HG02840 (cell line): ENCODE results near the gene PSEN2.

Experiments used
- ATAC-seq: cut with Tn5 transposase; IDR thresholded peaks from one replicate; pipeline ENCODE4 v1.9.1; 2021; ENCODE audit warnings: mild to moderate bottlenecking, moderate library complexity, moderate number of reproducible peaks; ENCODE audit not compliant: unreplicated experiment, low FRiP score

Gene PSEN2

DNA sequence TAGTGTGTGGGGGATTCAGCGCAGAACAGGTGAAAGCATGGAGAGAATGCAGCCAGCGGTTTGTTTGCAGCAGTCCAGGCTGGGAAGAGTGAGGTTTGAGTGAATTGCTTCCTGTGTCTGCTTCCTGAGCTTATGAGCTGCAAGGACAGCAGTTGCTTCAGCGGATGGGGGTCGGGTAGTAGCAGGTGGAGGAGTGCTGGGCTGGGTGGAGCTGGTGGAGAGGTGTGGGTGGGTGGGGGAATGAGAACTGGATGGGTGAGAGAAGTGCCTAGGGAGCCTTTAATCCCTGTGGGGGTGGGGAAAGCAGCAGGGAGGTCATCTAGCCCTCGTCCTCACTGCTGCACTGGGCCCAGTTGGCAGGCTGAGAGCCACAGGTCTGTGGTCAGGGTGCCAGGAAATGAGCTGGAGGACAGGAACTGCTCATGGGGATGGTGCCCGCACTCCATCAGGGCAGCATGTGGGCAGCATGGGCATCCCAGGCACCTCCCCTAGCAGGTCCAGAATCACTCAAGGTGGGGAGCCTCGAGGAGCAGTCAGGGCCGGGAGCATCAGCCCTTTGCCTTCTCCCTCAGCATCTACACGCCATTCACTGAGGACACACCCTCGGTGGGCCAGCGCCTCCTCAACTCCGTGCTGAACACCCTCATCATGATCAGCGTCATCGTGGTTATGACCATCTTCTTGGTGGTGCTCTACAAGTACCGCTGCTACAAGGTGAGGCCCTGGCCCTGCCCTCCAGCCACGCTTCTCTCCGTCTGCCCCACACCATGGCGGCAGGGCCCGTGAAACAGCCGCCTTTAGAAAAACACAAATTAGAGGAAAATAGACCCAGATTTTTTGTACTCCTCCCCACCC, 14.8 kb downstream of the PSEN2 start:
- no peak for ATAC-seq

GRCh38 chr1:226886122-226886901, 15.9 kb downstream of the PSEN2 start:
- no peak for ATAC-seq

DNA sequence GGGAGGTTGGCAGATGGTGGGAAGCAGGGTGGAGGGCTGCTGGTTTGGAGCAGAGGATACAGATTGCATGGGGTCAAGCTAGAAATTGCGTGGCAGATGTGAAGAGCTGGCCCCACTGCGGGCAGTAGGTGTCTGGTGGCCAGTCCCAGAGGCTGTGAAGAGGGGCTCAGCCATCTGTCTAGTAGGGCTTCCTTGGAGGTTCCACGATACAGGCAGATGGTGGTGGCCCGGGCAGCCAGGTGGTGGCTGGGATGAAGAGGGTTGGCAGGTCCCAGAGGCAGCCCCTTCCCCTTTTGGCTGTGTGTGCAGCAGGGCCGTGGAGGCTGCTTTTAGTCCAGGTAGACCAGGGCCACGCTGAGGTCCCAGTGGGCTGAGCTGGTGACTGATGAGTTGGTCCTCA, 16.6 kb downstream of the PSEN2 start:
- ATAC-seq, result no peak

DNA sequence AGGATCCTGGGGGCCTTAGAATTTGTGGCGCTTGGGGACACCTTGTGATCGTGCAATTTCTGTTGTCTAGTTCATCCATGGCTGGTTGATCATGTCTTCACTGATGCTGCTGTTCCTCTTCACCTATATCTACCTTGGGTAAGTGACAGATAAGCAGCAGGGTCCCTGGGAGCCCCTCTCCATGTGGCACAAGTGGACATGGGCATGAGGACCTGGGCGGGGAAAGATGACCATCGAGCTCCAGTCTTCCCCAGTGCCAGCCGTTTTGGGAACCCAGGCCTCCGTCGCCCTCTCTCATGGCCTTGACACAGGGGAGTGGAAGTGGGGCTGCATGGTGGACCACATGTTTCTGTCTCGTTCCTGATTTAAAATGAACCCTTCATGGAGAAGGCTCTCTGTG, 17.6 kb downstream of the PSEN2 start:
- no peak for ATAC-seq

DNA sequence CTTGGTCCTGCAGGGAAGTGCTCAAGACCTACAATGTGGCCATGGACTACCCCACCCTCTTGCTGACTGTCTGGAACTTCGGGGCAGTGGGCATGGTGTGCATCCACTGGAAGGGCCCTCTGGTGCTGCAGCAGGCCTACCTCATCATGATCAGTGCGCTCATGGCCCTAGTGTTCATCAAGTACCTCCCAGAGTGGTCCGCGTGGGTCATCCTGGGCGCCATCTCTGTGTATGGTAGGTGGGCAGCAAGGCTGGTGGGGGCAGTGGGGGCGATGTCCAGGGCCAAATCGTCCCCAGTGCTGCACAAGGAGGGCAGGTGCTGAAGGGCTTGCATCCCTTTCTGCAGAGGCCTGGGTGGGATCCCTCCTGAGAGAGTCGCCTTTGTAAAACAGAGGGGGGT, 18.4 kb downstream of the PSEN2 start:
- no peak for ATAC-seq

DNA sequence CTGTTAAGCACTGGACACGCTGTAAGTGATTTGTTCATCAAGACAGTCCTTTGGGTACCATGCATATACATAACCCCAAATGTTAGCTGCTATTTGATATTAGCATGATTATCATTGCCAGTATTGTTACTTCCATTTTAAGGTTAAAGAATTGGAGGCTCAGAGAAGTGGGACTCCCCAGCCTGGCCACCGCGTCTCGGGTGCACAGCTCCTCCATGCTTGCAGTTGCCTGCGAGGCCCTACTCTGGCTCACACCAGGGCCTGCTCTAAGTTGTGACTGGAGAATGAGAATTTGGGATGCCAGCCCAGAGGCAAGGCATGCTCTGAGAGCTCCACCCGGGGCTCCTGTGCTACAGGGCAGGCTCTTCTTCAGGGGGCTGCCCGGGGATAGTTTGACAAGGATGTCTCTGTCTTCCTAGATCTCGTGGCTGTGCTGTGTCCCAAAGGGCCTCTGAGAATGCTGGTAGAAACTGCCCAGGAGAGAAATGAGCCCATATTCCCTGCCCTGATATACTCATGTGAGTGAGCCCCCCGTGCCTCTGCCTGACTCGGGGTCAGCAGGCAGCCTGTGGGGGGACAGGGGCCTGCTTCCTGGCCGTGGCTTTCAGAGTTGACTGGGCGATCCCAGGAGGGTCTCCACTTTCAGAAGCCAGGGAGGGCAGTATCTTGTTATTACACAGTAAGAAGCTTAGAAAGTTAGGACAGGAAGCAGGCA, 19.4 kb downstream of the PSEN2 start:
- no peak for ATAC-seq

- ATAC-seq, result no peak
These were observed 20.1 kb downstream of the PSEN2 start for GRCh38 chr1:226890331-226891108.

DNA sequence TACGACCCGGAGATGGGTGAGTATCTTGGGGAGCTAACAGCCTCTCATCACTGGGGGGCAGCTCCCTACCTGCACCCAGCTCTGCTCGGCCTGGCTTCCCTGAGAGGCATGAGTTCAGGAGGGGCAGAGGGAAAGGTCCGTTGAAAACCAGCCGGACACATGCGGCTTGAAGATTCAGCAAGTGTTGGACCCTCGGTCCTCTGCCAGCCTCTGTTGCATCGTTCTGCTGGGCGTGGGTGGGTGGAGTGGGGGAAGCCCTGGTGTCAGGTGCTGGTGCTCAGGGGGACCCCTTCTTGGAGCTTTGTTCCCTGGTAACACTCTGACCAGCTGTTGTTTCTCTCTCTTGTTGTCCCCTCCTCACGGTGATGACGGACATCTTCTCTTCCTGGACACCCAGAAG, 20.9 kb downstream of the PSEN2 start:
- no peak for ATAC-seq

GRCh38 chr1:226891846-226892523, 21.6 kb downstream of the PSEN2 start:
- no peak for ATAC-seq

GRCh38 chr1:226892524-226892875, 22.1 kb downstream of the PSEN2 start:
- no peak for ATAC-seq

- ATAC-seq, result no peak
These were observed 23.5 kb downstream of the PSEN2 start for GRCh38 chr1:226893936-226894335.

DNA sequence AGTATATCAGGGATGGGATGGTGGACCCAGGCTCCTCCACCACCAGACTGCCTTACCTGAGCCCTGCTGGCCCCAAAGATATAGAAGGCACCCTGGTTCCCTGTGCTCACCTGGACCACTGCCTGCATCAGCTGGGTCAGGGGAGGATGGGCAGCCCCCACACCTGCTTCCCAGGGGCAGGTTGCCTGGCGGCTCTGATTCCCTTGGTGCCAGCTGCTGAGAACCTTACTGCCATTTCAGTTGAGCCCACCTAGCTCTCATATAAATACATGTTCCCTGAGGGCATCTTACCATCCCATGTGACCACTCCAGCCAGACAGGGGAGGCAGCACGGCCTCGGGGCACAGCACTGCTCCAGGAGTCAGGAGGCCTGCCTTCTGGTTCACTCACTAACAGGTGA, 24.4 kb downstream of the PSEN2 start:
- ATAC-seq, result no peak

DNA sequence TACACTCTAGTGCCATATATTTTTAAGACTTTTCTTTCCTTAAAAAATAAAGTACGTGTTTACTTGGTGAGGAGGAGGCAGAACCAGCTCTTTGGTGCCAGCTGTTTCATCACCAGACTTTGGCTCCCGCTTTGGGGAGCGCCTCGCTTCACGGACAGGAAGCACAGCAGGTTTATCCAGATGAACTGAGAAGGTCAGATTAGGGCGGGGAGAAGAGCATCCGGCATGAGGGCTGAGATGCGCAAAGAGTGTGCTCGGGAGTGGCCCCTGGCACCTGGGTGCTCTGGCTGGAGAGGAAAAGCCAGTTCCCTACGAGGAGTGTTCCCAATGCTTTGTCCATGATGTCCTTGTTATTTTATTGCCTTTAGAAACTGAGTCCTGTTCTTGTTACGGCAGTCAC, 25.2 kb downstream of the PSEN2 start:
- ATAC-seq, result no peak

- no peak for ATAC-seq
These were observed 27.8 kb downstream of the PSEN2 start for GRCh38 chr1:226898246-226898645.

DNA sequence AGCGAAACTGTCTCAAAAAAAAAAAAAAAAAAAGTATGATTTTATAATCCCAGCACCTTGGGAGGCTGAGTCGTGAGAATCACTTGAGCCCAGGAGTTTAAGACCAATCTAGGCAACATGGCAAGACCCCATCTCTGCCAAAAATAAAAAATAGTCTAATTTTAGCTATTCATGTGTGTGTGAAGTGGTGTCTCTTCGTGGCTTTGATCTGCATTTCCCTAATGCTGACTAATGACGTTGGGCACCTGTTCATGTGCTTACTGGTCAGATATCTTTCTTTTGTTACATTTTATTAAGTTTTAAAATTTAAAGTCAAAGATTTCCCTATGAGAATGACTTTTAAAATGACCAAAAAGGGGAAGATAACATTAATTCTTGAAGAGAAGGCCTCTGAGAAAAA, 31.0 kb downstream of the PSEN2 start:
- ATAC-seq, result no peak

DNA sequence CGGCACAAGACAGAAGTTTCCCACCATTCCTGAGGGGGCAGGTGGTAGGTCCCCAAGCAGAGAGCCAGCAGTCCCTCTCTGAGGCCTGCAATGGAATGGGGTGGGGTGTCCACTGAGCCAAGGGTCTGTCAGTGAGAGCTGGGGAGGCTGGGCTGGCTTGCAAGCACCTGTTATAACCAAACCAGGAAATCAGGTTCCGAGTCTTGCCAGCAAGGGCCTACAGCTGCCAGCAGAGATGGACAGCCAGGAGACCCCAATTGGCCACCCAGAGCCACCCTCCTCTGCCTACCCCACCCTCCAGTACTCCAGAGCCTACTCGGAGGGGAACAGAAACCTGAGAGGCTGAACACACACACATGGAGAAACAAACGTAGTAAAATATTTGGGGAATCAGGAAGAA, 32.2 kb downstream of the PSEN2 start:
- ATAC-seq, result no peak

- ATAC-seq, result no peak
These were observed 33.7 kb downstream of the PSEN2 start for GRCh38 chr1:226903819-226904716.

DNA sequence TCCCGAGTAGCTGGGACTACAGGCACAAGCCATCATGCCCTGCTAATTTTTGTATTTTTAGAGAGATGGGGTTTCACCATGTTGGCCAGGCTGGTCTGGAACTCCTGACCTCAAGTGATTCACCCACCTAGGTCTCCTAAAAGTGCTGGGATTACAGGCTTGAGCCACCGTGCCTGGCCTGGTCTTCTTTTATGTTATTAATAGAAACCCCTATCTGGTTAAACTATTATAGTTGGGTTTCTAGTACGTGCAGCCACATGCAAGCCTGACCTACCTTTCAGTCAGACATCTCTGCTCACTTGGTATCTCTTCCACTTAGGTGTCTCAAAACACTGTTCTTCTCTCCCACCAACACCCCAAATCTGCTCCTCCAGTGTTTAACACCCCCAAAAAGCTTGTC, 34.4 kb downstream of the PSEN2 start:
- ATAC-seq, result no peak

DNA sequence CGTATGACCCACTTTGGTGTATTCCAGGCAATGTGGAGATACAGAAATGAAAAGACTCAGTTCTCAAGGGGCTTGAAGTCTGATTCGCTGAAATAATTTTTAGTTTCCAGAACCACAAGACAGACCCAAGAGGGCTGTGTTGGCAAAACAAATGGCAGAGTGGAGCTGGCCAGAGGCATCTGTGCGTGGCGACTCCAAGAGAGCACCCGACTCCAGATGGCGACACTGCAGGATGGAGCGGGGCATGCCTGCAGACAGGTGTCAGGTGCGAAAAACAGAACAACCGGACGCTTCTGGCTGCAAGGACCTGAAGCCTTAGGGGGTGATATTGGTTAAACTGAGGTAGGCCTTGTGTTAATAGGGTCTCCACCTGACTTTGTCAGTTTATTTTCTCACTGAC, 38.0 kb downstream of the PSEN2 start:
- ATAC-seq, result no peak
